Activated CD4-positive, alpha-beta T cell treated with anti-CD3 and anti-CD28 coated beads for 36 hours (primary cell): ENCODE measurements around the gene HERPUD1. TPM values are rescaled to one million over a fixed set of nuclear protein-coding genes. Genes with fewer than 3 reads are reported as not detected.
A peak's percentile ranks its signal among the peaks of the same experiment; 100 is the strongest.

Experiments used
- ATAC-seq: fragments of 200-7000 bp; cut with Tn5 transposase; one replicate; pipeline ENCODE4 v1.10.0; 2021; ENCODE audit warnings: mild to moderate bottlenecking, moderate library complexity
- CTCF ChIA-PET: fragments of 350-600 bp; sonication (Branson Sonifier 250); formaldehyde crosslinking; loops from one replicate; lab custom pipeline; 2021; ENCODE audit warnings: antibody characterized with exemption; lab: Charles Lee
- POLR2A ChIA-PET: fragments of 350-600 bp; sonication (Branson Sonifier 250); formaldehyde crosslinking; loops from one replicate; lab custom pipeline; 2021; ENCODE audit warnings: antibody characterized with exemption, inconsistent platforms; lab: Charles Lee
- DNase-seq: peaks from one replicate; pipeline ENCODE4 v3.0.0-alpha.2; 2020
- H3K27ac Mint-ChIP-seq: one replicate; pipeline ENCODE4 v1.8.0; 2021; ENCODE audit warnings: mixed read lengths
- H3K27me3 Mint-ChIP-seq: one replicate; pipeline ENCODE4 v1.8.0; 2021; ENCODE audit warnings: mixed read lengths
- H3K36me3 Mint-ChIP-seq: one replicate; pipeline ENCODE4 v1.8.0; 2021; ENCODE audit warnings: low read depth, mixed read lengths
- H3K4me1 Mint-ChIP-seq: one replicate; pipeline ENCODE4 v1.8.0; 2021; ENCODE audit warnings: mixed read lengths
- H3K4me3 Mint-ChIP-seq: one replicate; pipeline ENCODE4 v1.8.0; 2021; ENCODE audit warnings: mild to moderate bottlenecking, moderate library complexity, mixed read lengths
- H3K9me3 Mint-ChIP-seq: one replicate; pipeline ENCODE4 v1.8.0; 2021; ENCODE audit warnings: low read depth, mixed read lengths
- intact Hi-C, 2 experiments: fragments of 100-400 bp; cut with DNase I in 1 of 2; cut with micrococcal nuclease in 1 of 2; formaldehyde crosslinking; loops; one replicate each; pipeline versions ENCODE4 v1.14.2 to v1.15.1; 2022 to 2024; cut with DNase I, micrococcal nuclease
- total RNA-seq, 2 experiments: library from RNA; stranded (reverse); gene quantifications; one replicate each; pipeline ENCODE4 v1.2.3, GENCODE V29; 2021

Gene HERPUD1
- total RNA-seq, 2 experiments from 2014 or later, result 136 to 195 TPM

GRCh38 chr16:56936491-56936890 lies 4.5 kb downstream of the HERPUD1 start:
- intact Hi-C loops, result loop anchor here (5.0 to 10.0 kb wide), 4 partner anchors 324 to 742 kb away; partner anchors contain the start of genes CCDC102A (in 1 of the 2) and GNAO1 (in 1 of the 2)

DNA sequence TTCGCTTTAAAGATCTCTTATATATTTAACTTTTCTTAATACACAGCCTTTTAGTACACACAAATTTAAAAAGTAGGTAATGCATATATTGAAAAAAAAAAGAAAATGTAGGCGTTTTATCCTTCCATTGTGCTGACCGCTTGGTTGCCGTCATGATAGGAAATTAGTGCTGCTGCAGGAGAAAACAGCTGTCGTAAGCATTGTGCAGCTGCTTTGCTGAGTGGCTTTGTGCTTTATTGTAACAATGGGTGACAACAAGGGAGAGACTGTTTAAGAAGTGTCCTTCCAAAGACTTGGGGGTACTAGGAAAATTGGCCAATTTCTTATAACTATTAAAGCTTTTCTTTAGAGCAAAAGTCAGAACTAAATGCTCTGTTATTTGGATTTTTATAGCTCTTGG lies 5.0 kb downstream of the HERPUD1 start:
- intact Hi-C loops, result loop anchor here (5.0 to 10.0 kb wide), 4 partner anchors 325 to 742 kb away; partner anchors contain the start of genes CCDC102A (in 1 of the 2) and GNAO1 (in 1 of the 2)
- Mint-ChIP-seq H3K4me3 (no peak overlapping the region), H3K4me1 (peaks cover 74% of the 10 kb centered on the region), H3K36me3 (peaks cover 91% of the 10 kb centered on the region), H3K27me3 (no peaks in the 10 kb centered on the region), H3K27ac (peak overlapping the region; percentile 76), H3K9me3 (no peaks in the 10 kb centered on the region)
- ChIA-PET POLR2A (interaction anchor here (0.6 to 1.8 kb wide), 4 partner anchors 8 to 99 kb away, joined by 3 to 6 read pairs (median 4); no protein-coding TSS in a partner anchor), CTCF (interaction anchor here (0.6 to 1.0 kb wide), 5 partner anchors 12 to 151 kb away, joined by 3 to 6 read pairs (median 3); no protein-coding TSS in a partner anchor)
- ATAC-seq (no peak), DNase-seq (no peak)

More at GRCh38 chr16:56936491-56936890, 4.5 kb downstream of the HERPUD1 start:
- H3K27ac Mint-ChIP-seq, result peak overlapping the region; percentile 74
- peak overlapping the region; percentile 98 for H3K4me3 Mint-ChIP-seq
- ChIA-PET POLR2A (interaction anchor here (0.6 to 1.8 kb wide), 4 partner anchors 9 to 81 kb away, joined by 3 to 6 read pairs (median 4); no protein-coding TSS in a partner anchor), CTCF (interaction anchor here (0.6 to 1.5 kb wide), 3 partner anchors 13 to 195 kb away, joined by 3 to 4 read pairs (median 3); no protein-coding TSS in a partner anchor)
- peaks cover 70% of the 10 kb centered on the region for H3K4me1 Mint-ChIP-seq
- no peaks in the 10 kb centered on the region for H3K9me3 Mint-ChIP-seq
- DNase-seq, result no peak
- peaks cover 88% of the 10 kb centered on the region for H3K36me3 Mint-ChIP-seq
- no peaks in the 10 kb centered on the region for H3K27me3 Mint-ChIP-seq
- ATAC-seq, result no peak

DNA sequence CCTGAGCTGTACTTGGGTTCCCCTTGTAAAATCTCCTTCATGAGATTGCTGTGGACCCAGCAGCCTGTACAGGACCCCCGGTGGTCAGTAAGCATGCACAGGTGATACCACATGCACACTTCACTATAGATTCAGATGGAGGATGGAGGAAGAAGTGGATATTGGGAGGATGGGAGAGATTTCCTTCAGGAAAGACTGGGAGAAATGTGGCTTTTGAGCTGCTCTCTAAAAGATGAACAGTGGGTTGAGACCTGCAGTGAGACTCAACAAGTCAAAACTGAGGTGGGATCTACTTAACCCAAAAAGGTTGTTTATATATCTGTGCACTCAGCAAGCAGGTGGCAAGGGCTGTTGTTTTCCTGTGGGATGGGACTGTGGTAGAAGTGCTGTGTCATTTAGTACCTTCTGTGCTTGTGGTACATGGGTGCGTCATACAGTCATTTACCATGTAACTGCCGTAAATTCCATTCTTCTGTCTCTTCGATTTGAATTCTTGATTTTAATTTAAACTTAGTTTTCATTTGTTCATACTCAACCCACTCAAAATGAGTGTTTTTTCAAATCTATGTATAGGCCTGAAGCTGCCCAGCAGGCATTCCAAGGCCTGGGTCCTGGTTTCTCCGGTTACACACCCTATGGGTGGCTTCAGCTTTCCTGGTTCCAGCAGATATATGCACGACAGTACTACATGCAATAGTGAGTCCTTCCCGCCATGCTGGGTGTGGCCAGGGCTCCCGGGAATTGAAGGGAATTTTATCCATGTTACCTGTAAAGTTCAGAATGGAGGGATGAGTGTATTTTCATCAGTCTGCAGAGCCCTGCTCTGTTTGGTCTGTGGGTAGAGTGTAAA lies 6.9 kb downstream of the HERPUD1 start:
- CTCF ChIA-PET, result interaction anchor here (1.0 to 1.4 kb wide), 4 partner anchors 9 to 71 kb away, joined by 3 to 4 read pairs (median 3); no protein-coding TSS in a partner anchor
- ATAC-seq, result peak; percentile 81

DNA sequence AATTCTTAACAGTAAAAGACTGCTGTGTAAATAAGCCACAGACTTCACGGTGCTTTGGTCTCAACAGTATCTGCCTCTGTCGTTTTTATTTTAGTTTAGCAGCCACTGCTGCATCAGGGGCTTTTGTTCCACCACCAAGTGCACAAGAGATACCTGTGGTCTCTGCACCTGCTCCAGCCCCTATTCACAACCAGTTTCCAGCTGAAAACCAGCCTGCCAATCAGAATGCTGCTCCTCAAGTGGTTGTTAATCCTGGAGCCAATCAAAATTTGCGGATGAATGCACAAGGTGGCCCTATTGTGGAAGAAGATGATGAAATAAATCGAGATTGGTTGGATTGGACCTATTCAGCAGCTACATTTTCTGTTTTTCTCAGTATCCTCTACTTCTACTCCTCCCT lies 7.9 kb downstream of the HERPUD1 start:
- POLR2A ChIA-PET, result no interaction called here
- Mint-ChIP-seq H3K36me3 (peaks cover 93% of the 10 kb centered on the region), H3K4me3 (no peak overlapping the region), H3K4me1 (peaks cover 95% of the 10 kb centered on the region), H3K9me3 (no peaks in the 10 kb centered on the region), H3K27me3 (no peaks in the 10 kb centered on the region), H3K27ac (peak overlapping the region; percentile 95)
- intact Hi-C loops, result loop anchor here (2.0 to 10.0 kb wide), 5 partner anchors 328 to 745 kb away; partner anchors contain the start of genes CCDC102A (in 1 of the 2), GNAO1 (in 1 of the 2), NUDT21 (in 1 of the 2) and OGFOD1 (in 1 of the 2)
- CTCF ChIA-PET, result interaction anchor here (1.3 to 1.4 kb wide), 2 partner anchors 9 to 71 kb away, joined by 3 to 4 read pairs; no protein-coding TSS in a partner anchor
- DNase-seq, result no peak
- ATAC-seq, result no peak

More for the DNA sequence above, 6.9 kb downstream of the HERPUD1 start:
- peak; percentile 78 for DNase-seq
- Mint-ChIP-seq H3K27me3 (no peaks in the 10 kb centered on the region), H3K4me3 (peak overlapping the region; percentile 70), H3K9me3 (no peaks in the 10 kb centered on the region), H3K27ac (peak overlapping the region; percentile 95), H3K36me3 (peaks cover 92% of the 10 kb centered on the region), H3K4me1 (peaks cover 93% of the 10 kb centered on the region)
- intact Hi-C loops, result loop anchor here (2.0 to 10.0 kb wide), 5 partner anchors 327 to 744 kb away; partner anchors contain the start of genes CCDC102A (in 1 of the 2), GNAO1 (in 1 of the 2), NUDT21 (in 1 of the 2) and OGFOD1 (in 1 of the 2)
- POLR2A ChIA-PET, result interaction anchor here (0.6 to 1.3 kb wide), 8 partner anchors 8 to 599 kb away, joined by 3 to 7 read pairs (median 4); partner anchors contain the start of genes NLRC5, NUDT21 and OGFOD1

- Mint-ChIP-seq H3K4me1 (peaks cover 93% of the 10 kb centered on the region), H3K27me3 (no peaks in the 10 kb centered on the region), H3K36me3 (peaks cover 86% of the 10 kb centered on the region), H3K27ac (no peak overlapping the region), H3K9me3 (no peaks in the 10 kb centered on the region), H3K4me3 (no peak overlapping the region)
- ChIA-PET POLR2A (interaction anchor here (0.7 kb wide), 1 partner anchor 72 kb away, joined by 3 read pairs; no protein-coding TSS in a partner anchor), CTCF (interaction anchor here (1.1 to 1.7 kb wide), 4 partner anchors 8 to 23 kb away, joined by 3 to 10 read pairs (median 4); partner anchors contain the start of gene HERPUD1)
- ATAC-seq, result no peak
- DNase-seq, result no peak
- intact Hi-C loops, result no loop called here
These were observed 9.2 kb downstream of the HERPUD1 start for GRCh38 chr16:56941092-56941491.

DNA sequence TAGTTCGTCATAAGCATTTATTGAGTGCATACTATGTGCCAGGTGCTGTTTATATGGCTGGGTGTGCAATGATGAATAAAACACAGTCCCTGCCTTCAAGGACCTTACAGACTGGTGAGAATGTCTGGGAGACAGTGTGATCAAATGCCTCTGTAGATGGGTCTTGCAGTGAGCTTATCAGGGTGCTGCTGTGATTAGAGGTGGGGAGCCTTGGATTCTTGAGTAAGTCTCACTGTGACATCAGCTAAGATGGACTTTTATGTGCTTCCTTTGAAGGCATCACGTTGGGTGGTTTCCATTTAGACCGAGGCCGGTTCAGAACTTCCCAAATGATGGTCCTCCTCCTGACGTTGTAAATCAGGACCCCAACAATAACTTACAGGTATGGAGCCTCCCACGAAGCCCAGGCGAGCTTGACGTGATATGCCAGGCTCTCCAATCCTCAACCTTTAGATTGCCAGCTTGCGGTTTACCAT lies 10.0 kb downstream of the HERPUD1 start:
- Mint-ChIP-seq H3K4me1 (peaks cover 90% of the 10 kb centered on the region), H3K27me3 (no peaks in the 10 kb centered on the region), H3K36me3 (peaks cover 82% of the 10 kb centered on the region), H3K4me3 (no peak overlapping the region), H3K9me3 (no peaks in the 10 kb centered on the region), H3K27ac (peak overlapping the region; percentile 51)
- intact Hi-C loops, result no loop called here
- ATAC-seq (no peak), DNase-seq (no peak)
- ChIA-PET CTCF (interaction anchor here (0.7 to 1.7 kb wide), 6 partner anchors 9 to 130 kb away, joined by 3 to 10 read pairs (median 4); partner anchors contain the start of gene HERPUD1), POLR2A (interaction anchor here (0.5 to 2.1 kb wide), 2 partner anchors 10 to 25 kb away, joined by 3 to 15 read pairs; partner anchors contain the start of gene HERPUD1)

DNA sequence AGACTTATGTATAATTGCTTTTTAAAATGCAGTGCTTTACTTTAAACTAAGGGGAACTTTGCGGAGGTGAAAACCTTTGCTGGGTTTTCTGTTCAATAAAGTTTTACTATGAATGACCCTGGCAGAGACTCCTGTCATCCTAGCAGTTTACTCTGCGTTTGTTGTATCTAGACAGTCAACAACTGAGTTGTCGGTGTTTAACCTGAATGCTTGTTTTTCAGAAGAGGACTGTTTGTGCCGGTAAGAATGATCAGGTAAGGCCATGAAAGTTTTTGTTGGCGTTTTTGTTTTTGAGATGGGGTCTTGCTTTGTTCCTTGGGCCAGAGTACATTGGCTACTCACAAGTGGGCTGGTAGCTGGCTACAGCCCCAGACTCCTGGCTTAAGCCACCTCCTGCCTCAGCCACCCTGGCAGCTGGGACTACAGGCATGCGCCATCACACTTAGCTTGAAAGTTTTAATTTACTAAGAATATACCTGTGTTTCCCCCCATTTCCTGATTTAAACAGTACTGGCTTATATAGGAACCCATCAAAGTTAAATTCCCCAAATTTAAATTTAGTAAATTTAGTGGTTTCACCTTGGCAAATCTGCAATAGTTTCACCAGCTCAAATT lies 11.9 kb downstream of the HERPUD1 start:
- ChIA-PET CTCF (interaction anchor here (0.7 to 3.3 kb wide), 5 partner anchors 11 to 157 kb away, joined by 3 to 22 read pairs (median 3); no protein-coding TSS in a partner anchor), POLR2A (interaction anchor here (0.6 to 3.2 kb wide), 5 partner anchors 10 to 98 kb away, joined by 3 to 27 read pairs (median 7); no protein-coding TSS in a partner anchor)
- H3K27ac Mint-ChIP-seq, result peak overlapping the region; percentile 91
- peak overlapping the region; percentile 51 for H3K4me3 Mint-ChIP-seq
- ATAC-seq (no peak), DNase-seq (peak; percentile 36)
- H3K9me3 Mint-ChIP-seq, result no peaks in the 10 kb centered on the region
- peaks cover 67% of the 10 kb centered on the region for H3K36me3 Mint-ChIP-seq
- intact Hi-C loops, result loop anchor here in 1 of 2 experiments (1.0 to 2.0 kb wide), 2 partner anchors 11 to 71 kb away; no protein-coding TSS in a partner anchor
- no peaks in the 10 kb centered on the region for H3K27me3 Mint-ChIP-seq
- peaks cover 74% of the 10 kb centered on the region for H3K4me1 Mint-ChIP-seq

DNA sequence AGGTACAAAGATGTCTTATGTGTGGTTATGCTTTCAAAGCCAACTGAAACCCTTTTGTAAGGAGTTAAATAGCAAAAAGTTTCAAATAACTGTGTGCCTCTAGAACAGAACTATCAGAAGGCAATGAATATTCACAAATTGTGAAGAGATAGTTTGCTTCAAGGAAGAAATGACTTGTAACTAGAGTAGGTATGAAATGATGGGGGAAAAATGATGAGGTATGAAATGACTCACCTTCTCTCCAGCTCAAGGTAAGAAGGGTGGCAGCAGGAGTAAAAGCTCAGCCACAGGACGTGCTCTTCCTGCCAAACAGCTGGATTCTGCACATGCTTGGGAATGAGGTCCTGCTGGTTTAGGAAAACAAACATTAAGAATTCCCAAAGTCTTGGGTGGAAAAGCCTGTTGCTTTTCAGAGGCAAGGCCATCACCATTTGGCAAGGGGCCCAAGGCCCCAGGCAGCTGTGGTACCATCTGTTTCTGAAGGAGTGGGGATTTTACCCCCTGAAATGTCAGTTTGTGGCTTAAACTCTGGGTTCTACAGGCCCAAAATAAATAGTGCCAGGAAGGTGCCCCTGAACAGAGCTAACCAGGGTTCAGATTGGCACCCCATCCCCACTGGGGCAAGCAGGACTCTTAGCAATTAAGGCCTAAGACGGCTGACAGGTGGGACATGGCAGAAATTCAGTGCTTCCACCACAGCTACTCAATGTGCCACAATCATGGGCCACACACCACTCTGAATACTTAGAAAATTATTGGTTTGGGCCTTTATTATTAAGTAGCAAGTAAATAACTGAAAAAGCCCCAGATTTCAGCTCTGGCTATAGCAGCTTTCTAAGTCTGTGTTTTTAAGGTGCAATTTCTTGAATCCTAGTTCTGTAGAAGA lies 13.3 kb downstream of the HERPUD1 start:
- DNase-seq (peak; percentile 61), ATAC-seq (peak; percentile 79)
- H3K4me3 Mint-ChIP-seq, result peak overlapping the region; percentile 51
- no peaks in the 10 kb centered on the region for H3K9me3 Mint-ChIP-seq
- CTCF ChIA-PET, result interaction anchor here (0.7 to 3.3 kb wide), 12 partner anchors 11 to 162 kb away, joined by 3 to 22 read pairs (median 4); partner anchors contain the start of gene HERPUD1
- POLR2A ChIA-PET, result interaction anchor here (0.8 to 3.2 kb wide), 9 partner anchors 9 to 241 kb away, joined by 3 to 27 read pairs (median 9); partner anchors contain the start of genes NLRC5, PSME3IP1 and RSPRY1
- H3K4me1 Mint-ChIP-seq, result peaks cover 63% of the 10 kb centered on the region
- H3K27me3 Mint-ChIP-seq, result no peaks in the 10 kb centered on the region
- H3K27ac Mint-ChIP-seq, result peak overlapping the region; percentile 91
- H3K36me3 Mint-ChIP-seq, result peaks cover 56% of the 10 kb centered on the region
- intact Hi-C loops, result loop anchor here (1.0 to 5.0 kb wide), 6 partner anchors 12 to 213 kb away; partner anchors contain the start of genes HERPUD1 (in 1 of the 2), NLRC5 (in 1 of the 2) and NUP93 (in 1 of the 2)
